Neuron (in vitro differentiated cells): ENCODE results near the gene CACNB1.

Experiments
- H2AFZ ChIP-seq: one replicate; pipeline ENCODE4 v1.6.1; 2013; ENCODE audit warnings: low read depth, mild to moderate bottlenecking, inconsistent platforms, low read length, moderate library complexity
- H3K27me3 ChIP-seq: one replicate; pipeline ENCODE4 v1.6.1; 2013; ENCODE audit warnings: low read length; ENCODE audit not compliant: insufficient read depth
- H3K36me3 ChIP-seq: one replicate; pipeline ENCODE4 v1.6.1; 2013; ENCODE audit warnings: low read length; ENCODE audit not compliant: insufficient read depth
- H3K4me1 ChIP-seq: one replicate; pipeline ENCODE4 v1.6.1; 2013; ENCODE audit warnings: low read length; ENCODE audit not compliant: insufficient read depth
- H3K4me3 ChIP-seq: 2 replicates; pipeline ENCODE4 v1.5.1; 2013; ENCODE audit warnings: mild to moderate bottlenecking, low read length, moderate library complexity
- H3K9me3 ChIP-seq: one replicate; pipeline ENCODE4 v1.6.1; 2013; ENCODE audit warnings: low read length

Gene CACNB1

GRCh38 chr17:39235555-39236449 is 38.3 kb upstream of the CACNB1 start:
- Histone ChIP-seq H3K27me3 (peaks cover 5% of the 10 kb centered on the region), H2AFZ (no peak overlapping the region)

GRCh38 chr17:39231591-39232551 is 34.4 kb upstream of the CACNB1 start:
- Histone ChIP-seq H3K27me3 (peaks cover 15% of the 10 kb centered on the region), H3K9me3 (no peaks in the 10 kb centered on the region), H3K4me1 (peaks cover 23% of the 10 kb centered on the region), H3K4me3 (peak overlapping the region; percentile 8), H2AFZ (peak overlapping the region; percentile 21), H3K36me3 (no peaks in the 10 kb centered on the region)

More at GRCh38 chr17:39235555-39236449, 38.3 kb upstream of the CACNB1 start:
- Histone ChIP-seq H3K4me3 (no peak overlapping the region), H3K36me3 (no peaks in the 10 kb centered on the region), H3K4me1 (peaks cover 14% of the 10 kb centered on the region), H3K9me3 (no peaks in the 10 kb centered on the region)

GRCh38 chr17:39231091-39231561 is 33.7 kb upstream of the CACNB1 start:
- no peak overlapping the region for H2AFZ ChIP-seq
- H3K4me1 ChIP-seq: peaks cover 26% of the 10 kb centered on the region
- H3K4me3 ChIP-seq: no peak overlapping the region
- H3K36me3 ChIP-seq: no peaks in the 10 kb centered on the region
- peaks cover 15% of the 10 kb centered on the region for H3K27me3 ChIP-seq
- no peaks in the 10 kb centered on the region for H3K9me3 ChIP-seq

- peaks cover 18% of the 10 kb centered on the region for H3K27me3 ChIP-seq
- peaks cover 28% of the 10 kb centered on the region for H3K4me1 ChIP-seq
- H3K4me3 ChIP-seq: no peak overlapping the region
- H3K36me3 ChIP-seq: no peaks in the 10 kb centered on the region
- H2AFZ ChIP-seq: no peak overlapping the region
- no peaks in the 10 kb centered on the region for H3K9me3 ChIP-seq
These were observed 32.9 kb upstream of the CACNB1 start for GRCh38 chr17:39230361-39230760.

- Histone ChIP-seq H3K36me3 (no peaks in the 10 kb centered on the region), H3K27me3 (peaks cover 27% of the 10 kb centered on the region), H3K4me1 (peaks cover 28% of the 10 kb centered on the region), H2AFZ (no peak overlapping the region), H3K4me3 (no peak overlapping the region), H3K9me3 (no peaks in the 10 kb centered on the region)
These were observed 31.9 kb upstream of the CACNB1 start for GRCh38 chr17:39229274-39229913.

GRCh38 chr17:39227364-39227919 is 30.0 kb upstream of the CACNB1 start:
- Histone ChIP-seq H3K36me3 (no peaks in the 10 kb centered on the region), H3K27me3 (peaks cover 47% of the 10 kb centered on the region), H3K4me1 (peaks cover 28% of the 10 kb centered on the region)

GRCh38 chr17:39225959-39226683 is 28.7 kb upstream of the CACNB1 start:
- Histone ChIP-seq H3K4me1 (peaks cover 18% of the 10 kb centered on the region), H3K4me3 (peak overlapping the region; percentile 46), H3K9me3 (no peaks in the 10 kb centered on the region), H3K27me3 (peaks cover 50% of the 10 kb centered on the region), H3K36me3 (no peaks in the 10 kb centered on the region), H2AFZ (peak overlapping the region; percentile 40)

More at GRCh38 chr17:39227364-39227919, 30.0 kb upstream of the CACNB1 start:
- Histone ChIP-seq H3K4me3 (no peak overlapping the region), H2AFZ (no peak overlapping the region), H3K9me3 (no peaks in the 10 kb centered on the region)

GRCh38 chr17:39225308-39225958 is 28.0 kb upstream of the CACNB1 start, which contains the start of gene STAC2:
Gene STAC2 (minus strand): TSS chr17:39225945. CDS start chr17:39225502, 443 bp downstream.
- H3K27me3 ChIP-seq: peaks cover 50% of the 10 kb centered on the region
- H2AFZ ChIP-seq: peak within 1 kb of the TSS; percentile 76
- H3K9me3 ChIP-seq: no peaks in the 10 kb centered on the region
- H3K4me1 ChIP-seq: peaks cover 13% of the 10 kb centered on the region
- H3K4me3 ChIP-seq: peak within 1 kb of the TSS; percentile 46
- H3K36me3 ChIP-seq: no peaks in the 10 kb centered on the region

GRCh38 chr17:39224778-39225307 is 27.4 kb upstream of the CACNB1 start:
- Histone ChIP-seq H2AFZ (peak overlapping the region; percentile 76), H3K27me3 (peaks cover 51% of the 10 kb centered on the region), H3K4me3 (no peak overlapping the region), H3K9me3 (no peaks in the 10 kb centered on the region), H3K36me3 (no peaks in the 10 kb centered on the region), H3K4me1 (peaks cover 13% of the 10 kb centered on the region)

GRCh38 chr17:39223907-39224777 is 26.7 kb upstream of the CACNB1 start:
- H3K27me3 ChIP-seq: peaks cover 52% of the 10 kb centered on the region
- peaks cover 7% of the 10 kb centered on the region for H3K4me1 ChIP-seq
- H3K36me3 ChIP-seq: no peaks in the 10 kb centered on the region
- H3K9me3 ChIP-seq: no peaks in the 10 kb centered on the region
- H3K4me3 ChIP-seq: no peak overlapping the region
- H2AFZ ChIP-seq: peak overlapping the region; percentile 76
